Right ventricle myocardium superior (tissue), 1 donor: Measurements from ENCODE around the gene LRRTM4. TPM values are rescaled to one million over a fixed set of nuclear protein-coding genes. Genes with fewer than 3 reads are reported as not detected.

Source experiments
- ATAC-seq: fragments of 200-7000 bp; cut with Tn5 transposase; one replicate; pipeline ENCODE4 v1.9.1; 2020; ENCODE audit warnings: mild to moderate bottlenecking; ENCODE audit not compliant: poor library complexity
- DNase-seq: peaks from one replicate; pipeline ENCODE4 v3.0.0-alpha.2; 2020
- intact Hi-C: fragments of 100-400 bp; cut with DNase I; formaldehyde crosslinking; loops from one replicate; pipeline ENCODE4 v1.11.2; 2022
- total RNA-seq: library from RNA; stranded (reverse); fragmentation: NEBNext Ultra II Directional; extraction: Animal tissue kit (Norgen Biotek cat#: 25700); gene quantifications from one replicate; pipeline ENCODE4 v1.2.1, GENCODE V29; 2021
- donor health status: DM: no; HTN: yes; CAD: no; lungs with severe emphysema.

Gene LRRTM4
- total RNA-seq, 1 donor from 2014 or later: 0.70 TPM

DNA sequence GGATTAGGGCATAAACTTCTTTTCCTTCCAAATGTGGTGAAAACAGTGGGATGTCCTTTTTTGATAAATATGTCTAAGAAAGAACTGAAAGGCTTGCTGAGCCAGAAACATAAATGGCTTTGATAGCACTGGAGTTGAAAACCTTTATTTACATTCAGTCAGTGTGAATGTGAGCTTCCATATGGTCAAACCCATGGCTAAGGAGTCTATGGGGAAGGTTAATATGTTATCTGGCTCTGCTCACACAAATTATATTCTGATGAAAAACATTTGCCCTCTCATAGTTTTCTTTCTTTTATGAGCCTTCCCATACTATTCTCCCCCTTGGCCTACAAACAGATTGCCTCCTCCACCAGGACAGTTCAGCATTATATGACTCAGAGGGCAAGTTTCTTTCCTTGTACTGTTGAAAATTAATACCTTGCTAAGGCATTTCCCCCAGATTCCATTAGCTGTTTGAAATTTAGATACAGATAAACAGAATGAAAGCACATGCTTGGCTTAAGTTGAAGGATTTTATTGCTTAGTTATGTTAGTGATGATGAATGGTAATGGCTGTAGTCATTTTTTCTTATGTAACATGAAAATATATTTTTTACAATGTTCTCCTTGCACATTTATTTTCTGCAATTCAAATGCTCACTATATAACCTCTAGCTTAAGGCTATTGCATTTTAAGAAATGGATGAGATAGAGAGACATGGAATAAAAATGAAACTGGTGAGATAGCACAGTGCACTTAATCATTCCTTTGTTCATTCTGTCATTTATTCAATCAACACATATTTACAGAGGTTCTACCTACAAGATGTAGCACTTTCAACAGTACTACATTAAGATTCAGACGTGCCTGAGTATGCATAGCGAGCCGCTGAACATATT is 544.1 kb downstream of the LRRTM4 start:
- no peak for ATAC-seq
- DNase-seq: no peak
- intact Hi-C loops: no loop called here

- DNase-seq: no peak
- intact Hi-C loops: no loop called here
- no peak for ATAC-seq
Observed at GRCh38 chr2:76975752-76976151, 546.4 kb downstream of the LRRTM4 start.

DNA sequence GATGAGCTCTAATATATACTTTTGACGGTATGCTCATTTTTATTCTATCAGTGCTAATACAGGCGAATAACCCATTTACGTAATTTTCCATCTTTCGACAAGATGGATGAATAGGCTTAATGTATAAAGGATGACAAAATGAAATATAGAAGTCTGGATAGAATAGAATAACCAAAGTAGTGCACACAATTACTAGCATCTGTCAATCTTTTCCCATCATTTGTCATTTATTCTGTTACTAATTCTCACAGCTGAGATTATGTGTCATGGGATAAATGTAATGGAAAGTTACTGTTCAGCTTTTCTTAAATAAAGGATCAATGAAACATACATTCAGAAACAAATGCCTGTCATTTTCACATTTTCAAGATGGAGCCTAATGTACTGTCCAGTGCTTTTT is 548.6 kb downstream of the LRRTM4 start:
- DNase-seq (no peak), ATAC-seq (no peak)
- intact Hi-C loops: no loop called here

DNA sequence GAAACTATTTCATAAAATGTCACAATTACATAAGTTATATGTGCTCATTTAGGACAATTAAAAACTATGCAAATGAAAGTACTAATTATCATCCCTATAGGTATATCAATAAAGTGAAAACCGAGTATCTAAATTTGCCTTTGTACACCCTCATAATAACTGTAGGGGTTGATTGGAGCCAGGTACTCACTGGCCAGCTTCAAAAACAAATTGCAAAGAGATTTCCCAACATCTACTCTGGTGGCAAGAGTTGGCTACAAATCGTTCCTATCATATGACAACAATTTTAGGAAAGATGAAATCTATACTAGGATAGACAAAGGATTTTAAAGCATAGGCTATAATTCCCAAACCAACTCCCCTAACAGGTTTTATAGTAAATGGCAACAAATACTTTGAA is 556.4 kb downstream of the LRRTM4 start:
- intact Hi-C loops: no loop called here
- ATAC-seq (no peak), DNase-seq (no peak)

DNA sequence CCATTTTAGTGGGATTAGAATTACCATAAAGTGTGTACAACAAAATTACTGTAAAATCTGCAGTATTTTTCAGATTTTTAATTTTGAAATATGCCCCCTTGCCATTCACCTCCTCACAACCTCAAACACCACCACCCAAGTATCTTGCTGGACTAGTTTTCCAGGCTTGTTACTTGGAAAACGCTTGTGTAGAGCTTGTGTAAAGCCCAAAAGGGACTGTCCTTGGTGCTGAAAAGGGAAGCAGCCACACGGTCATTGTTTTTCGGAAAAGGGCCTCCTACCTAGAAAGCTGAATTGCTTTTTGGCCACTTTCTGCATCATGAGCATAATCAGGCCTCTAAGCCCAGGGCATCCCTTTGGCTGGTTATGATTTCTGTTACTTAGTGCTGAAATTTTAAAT is 563.4 kb downstream of the LRRTM4 start:
- intact Hi-C loops: no loop called here
- DNase-seq: no peak
- ATAC-seq: no peak

GRCh38 chr2:76953733-76954347 is 568.3 kb downstream of the LRRTM4 start:
- intact Hi-C loops: no loop called here
- peak; percentile 66 for ATAC-seq
- DNase-seq: no peak

DNA sequence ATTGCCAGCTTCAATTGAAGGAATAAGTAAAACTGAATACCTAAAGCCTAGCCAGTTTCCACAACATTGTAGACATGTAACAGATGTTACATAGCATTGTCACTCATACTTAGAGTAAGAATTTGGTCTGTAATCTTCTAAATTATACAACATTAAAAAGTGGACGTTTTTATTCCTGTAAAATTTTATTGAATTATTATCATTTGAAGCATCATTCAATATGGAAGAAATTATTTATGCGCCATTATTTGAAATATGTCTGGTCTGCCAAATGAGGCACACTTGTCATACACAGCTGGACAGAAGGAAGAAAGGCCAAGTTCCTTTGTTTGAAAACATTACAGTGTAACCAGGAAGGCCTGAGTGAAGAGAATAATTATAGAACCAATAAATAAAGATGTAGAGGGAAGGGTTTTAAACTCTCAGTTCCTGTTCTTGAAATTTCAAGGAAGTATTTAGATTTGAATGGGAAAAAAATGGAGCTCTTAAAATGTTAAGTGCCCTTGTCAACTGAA is 575.5 kb downstream of the LRRTM4 start:
- no peak for DNase-seq
- intact Hi-C loops: no loop called here

DNA sequence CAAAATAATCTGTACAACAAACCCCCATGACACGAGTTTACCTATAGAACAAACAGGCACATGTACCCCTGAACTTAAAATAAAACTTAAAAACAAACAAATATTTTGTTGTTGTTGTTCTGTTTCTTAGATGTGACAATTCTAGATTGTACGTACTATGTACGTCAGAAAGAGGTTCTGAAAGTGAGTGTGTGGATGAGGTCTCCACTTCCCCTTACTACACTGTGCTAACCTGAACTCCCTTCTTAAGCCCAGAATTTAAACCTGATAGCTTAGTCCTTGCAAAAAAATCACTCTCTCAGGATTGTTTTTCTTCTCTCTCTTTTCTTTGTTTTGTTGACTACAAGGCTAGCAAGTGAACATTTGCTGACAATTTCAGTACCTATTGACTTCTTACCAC is 581.6 kb downstream of the LRRTM4 start:
- ATAC-seq: no peak
- no peak for DNase-seq
- intact Hi-C loops: no loop called here

More for the DNA sequence above, 575.5 kb downstream of the LRRTM4 start:
- no peak for ATAC-seq

DNA sequence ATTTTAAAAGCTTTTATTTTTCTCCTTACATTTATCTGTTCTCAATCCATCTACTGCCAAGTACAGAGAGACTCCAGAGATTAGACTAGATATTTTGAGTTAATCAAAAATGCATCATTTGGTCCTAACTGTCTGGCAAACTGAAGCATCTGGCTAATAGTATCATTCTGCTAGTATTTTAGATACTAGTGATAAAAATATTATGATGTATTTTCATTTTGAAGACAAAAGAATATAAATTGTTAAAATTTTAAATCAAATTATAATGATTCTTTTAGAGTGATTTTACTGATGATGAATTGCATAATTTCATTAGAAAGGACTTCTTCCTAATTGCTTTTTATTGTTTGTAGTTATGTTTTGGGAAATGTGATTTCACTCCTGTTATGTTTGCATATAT is 584.0 kb downstream of the LRRTM4 start:
- ATAC-seq: no peak
- DNase-seq: no peak
- intact Hi-C loops: no loop called here

DNA sequence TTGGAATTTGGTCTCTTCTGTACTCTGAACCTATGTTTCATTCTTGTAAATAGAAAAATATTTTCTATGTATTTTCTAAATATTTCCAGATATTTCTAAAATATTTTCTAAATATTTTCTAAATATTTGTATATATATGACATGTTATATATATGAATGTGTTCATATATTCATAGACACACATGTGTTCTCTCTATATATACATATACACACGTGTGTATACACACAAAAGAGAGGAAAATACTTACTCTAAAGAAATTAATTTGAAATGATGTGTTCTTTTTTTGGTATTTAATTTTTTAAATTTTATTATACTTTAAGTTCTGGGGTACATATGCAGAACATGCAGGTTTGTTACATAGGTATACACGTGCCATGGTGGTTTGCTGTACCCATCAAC is 589.6 kb downstream of the LRRTM4 start:
- intact Hi-C loops: no loop called here
- ATAC-seq: no peak
- DNase-seq: no peak

DNA sequence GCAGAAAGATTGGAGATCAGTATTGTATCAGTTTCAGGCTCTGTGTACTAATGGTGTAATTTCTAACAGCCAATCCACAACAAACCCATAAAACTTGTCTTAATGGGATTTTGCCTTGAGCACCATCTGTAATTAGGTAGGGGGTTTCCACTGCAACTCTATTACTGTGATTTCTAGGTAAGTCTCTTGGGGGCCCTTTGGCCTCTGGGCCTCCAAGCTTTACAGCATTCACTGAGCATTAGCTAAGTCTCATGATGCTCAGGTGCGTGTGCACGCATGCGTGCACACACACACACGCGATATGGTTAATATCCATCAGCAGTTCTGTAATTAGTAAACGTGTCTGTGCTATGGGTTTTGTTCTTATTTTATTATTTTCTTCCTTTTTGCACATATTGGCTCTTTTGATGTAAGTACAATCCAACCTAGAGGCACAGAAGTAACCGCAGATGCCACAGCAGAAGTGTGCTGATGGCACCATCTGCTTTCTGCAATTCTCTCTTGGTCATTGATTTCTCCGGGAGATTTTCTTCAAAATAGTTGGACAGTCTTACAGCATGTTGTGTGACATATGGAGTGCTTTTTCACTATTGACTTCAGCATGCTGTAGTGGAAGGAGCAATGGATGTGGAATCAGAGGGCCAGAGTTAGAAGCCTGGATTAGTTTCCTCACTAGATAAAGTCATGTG is 592.0 kb downstream of the LRRTM4 start:
- ATAC-seq (no peak), DNase-seq (no peak)
- intact Hi-C loops: no loop called here

DNA sequence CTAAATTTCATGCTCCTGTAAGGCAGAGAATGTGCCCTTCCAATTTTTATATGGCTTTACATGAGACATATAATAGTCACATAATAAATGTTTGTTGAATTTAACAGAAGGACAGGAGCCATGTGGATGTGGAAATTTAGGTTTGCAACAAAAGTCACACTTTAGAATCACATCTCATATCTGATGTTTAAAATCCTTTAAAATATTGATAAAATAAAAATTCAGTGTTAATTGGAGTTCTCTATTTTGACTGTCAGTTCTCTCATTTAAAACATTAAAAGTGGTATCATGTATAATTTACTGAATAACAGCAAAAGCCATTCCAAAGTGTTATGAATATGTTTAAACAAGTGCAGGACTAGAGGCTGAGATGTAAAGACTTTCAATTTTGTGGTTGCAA is 594.1 kb downstream of the LRRTM4 start:
- intact Hi-C loops: no loop called here
- no peak for ATAC-seq
- no peak for DNase-seq

DNA sequence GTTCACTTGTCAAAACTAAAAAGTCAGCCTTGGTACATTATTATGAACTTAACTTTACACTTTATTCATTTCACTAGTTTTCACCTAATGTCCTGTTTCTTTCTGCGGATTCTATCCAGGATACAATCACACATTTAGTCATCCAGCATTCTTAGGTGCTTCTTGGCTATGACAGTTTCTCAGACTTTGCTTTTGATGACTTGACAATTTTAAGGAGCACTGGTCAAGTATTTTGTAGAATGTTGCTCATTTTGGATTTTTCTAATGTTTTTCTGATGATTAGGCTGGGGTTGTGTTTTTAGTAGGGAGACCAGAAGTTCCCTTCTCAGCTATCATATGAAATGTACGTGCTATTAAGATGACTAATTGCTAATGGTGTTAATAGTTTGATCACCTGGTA is 601.2 kb downstream of the LRRTM4 start:
- no peak for DNase-seq
- intact Hi-C loops: no loop called here
- ATAC-seq: no peak

DNA sequence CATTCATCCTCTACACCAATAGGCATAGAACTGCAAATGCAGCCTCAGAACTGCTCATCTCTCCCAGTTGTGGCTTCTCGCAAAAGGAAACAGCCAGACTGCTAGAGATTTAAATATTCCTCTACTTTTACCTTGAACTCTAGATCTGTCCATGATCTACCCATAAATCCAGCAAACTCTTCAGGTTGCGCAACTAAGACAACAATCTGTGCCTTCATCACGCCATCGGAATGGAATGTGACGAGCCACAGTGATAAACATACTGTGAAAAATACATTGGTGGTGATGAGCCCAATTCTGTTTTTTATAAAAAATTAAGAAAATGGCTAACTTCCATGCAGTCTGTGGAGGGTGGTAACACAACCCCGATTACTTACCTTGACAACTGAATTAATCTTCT is 626.7 kb downstream of the LRRTM4 start:
- no peak for DNase-seq
- no peak for ATAC-seq
- intact Hi-C loops: no loop called here

DNA sequence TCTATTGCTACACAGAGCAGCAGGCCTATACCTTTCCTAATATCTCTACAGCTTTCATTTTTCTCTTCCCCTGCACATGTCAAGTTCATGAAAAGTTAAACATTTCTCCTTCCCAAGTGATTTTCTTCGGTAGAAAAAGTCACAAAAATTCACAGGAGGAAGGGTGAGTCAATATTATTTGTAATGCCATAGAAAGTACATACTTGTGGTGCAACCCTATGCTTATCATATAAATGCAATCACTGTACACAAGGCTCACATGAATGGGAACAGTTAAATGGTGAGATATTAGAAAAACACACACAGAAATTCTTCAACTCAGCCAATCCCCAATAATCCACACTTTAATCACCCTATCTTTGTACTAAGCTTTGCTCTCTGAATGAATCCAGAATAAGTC is 651.6 kb downstream of the LRRTM4 start:
- ATAC-seq: no peak
- no peak for DNase-seq
- intact Hi-C loops: no loop called here

DNA sequence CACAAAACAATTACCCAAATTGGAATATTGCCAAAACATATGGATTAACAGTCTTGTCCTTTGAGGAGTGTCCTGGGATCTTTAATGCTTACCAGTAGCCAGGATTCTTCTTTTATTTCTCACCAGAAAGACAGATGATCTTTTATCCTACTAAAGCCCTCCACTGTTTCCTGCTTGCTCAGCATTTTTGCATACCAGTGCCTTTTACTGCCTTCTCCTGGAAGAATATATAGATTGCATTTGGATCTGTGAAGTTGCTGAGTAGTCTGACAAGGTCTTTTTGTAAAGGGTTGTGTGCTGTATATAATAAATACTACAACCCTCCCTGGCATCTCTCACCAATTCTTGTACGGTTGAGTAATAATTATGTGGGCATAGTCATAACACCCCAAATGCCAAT is 652.2 kb downstream of the LRRTM4 start:
- ATAC-seq: no peak
- intact Hi-C loops: no loop called here
- no peak for DNase-seq

DNA sequence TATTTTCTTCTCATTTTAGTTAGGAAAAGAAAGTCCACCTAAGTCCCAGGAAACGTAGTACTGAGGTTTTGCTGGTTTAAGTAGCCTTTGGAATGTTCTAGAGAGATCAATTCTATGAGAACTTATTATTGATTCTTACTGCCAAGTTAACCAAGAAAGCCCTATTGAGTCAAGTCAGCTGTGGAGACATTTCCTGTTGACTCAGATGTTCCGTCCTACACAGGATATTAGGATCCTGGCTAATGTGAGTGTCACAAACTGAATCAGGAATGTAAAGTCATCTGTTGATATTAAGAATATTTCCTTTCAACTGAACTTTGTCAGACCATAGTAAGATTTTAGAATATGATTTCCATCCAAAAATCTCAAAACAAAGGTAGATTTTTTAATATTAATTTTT is 654.3 kb downstream of the LRRTM4 start:
- no peak for DNase-seq
- intact Hi-C loops: no loop called here
- no peak for ATAC-seq

- no peak for ATAC-seq
- intact Hi-C loops: no loop called here
- DNase-seq: no peak
Observed at GRCh38 chr2:76866464-76866863, 655.7 kb downstream of the LRRTM4 start.

GRCh38 chr2:76862901-76863300 is 659.3 kb downstream of the LRRTM4 start:
- no peak for ATAC-seq
- intact Hi-C loops: no loop called here

GRCh38 chr2:76861708-76862107 is 660.5 kb downstream of the LRRTM4 start:
- ATAC-seq: no peak
- intact Hi-C loops: no loop called here
- DNase-seq: no peak

More at GRCh38 chr2:76862901-76863300, 659.3 kb downstream of the LRRTM4 start:
- DNase-seq: no peak
